T-helper 2 cell treated with Interferon-gamma antibody and Interleukin-4, amounts not matched to agents 5 μg/mL and 100 μg/mL, for 36 hours (primary cell): ENCODE results near the gene SCGB1D1.

Experiments used
- DNase-seq: peaks from one replicate; pipeline ENCODE4 v3.0.0; 2021; ENCODE audit warnings: low spot score
- H3K27ac Mint-ChIP-seq: one replicate; pipeline ENCODE4 v1.8.0; 2021; ENCODE audit warnings: mild to moderate bottlenecking, mixed read lengths
- H3K27me3 Mint-ChIP-seq: one replicate; pipeline ENCODE4 v1.8.0; 2021; ENCODE audit warnings: low read depth, mixed read lengths
- H3K36me3 Mint-ChIP-seq: one replicate; pipeline ENCODE4 v1.8.0; 2021; ENCODE audit warnings: low read depth, mixed read lengths
- H3K4me1 Mint-ChIP-seq: one replicate; pipeline ENCODE4 v1.8.0; 2021; ENCODE audit warnings: low read depth, mixed read lengths
- H3K4me3 Mint-ChIP-seq: one replicate; pipeline ENCODE4 v1.8.0; 2022; ENCODE audit warnings: mild to moderate bottlenecking, moderate library complexity, mixed read lengths
- H3K9me3 Mint-ChIP-seq: one replicate; pipeline ENCODE4 v1.8.0; 2021; ENCODE audit warnings: mixed read lengths

The SCGB1D1 gene

GRCh38 chr11:62223095-62223494 is 33.1 kb downstream of the SCGB1D1 start:
- no peak for DNase-seq
- H3K9me3 Mint-ChIP-seq: peaks cover 30% of the 10 kb centered on the region
- no peak overlapping the region for H3K4me3 Mint-ChIP-seq
- no peak overlapping the region for H3K27ac Mint-ChIP-seq
- no peaks in the 10 kb centered on the region for H3K4me1 Mint-ChIP-seq
- peaks cover 12% of the 10 kb centered on the region for H3K27me3 Mint-ChIP-seq
- H3K36me3 Mint-ChIP-seq: peaks cover 2% of the 10 kb centered on the region

GRCh38 chr11:62233730-62234129 is 43.7 kb downstream of the SCGB1D1 start:
- peaks cover 26% of the 10 kb centered on the region for H3K27me3 Mint-ChIP-seq
- H3K4me1 Mint-ChIP-seq: no peaks in the 10 kb centered on the region
- DNase-seq: no peak
- H3K9me3 Mint-ChIP-seq: no peaks in the 10 kb centered on the region
- H3K27ac Mint-ChIP-seq: no peak overlapping the region
- H3K4me3 Mint-ChIP-seq: no peak overlapping the region
- no peaks in the 10 kb centered on the region for H3K36me3 Mint-ChIP-seq

- Mint-ChIP-seq H3K4me3 (no peak overlapping the region), H3K9me3 (no peaks in the 10 kb centered on the region), H3K36me3 (no peaks in the 10 kb centered on the region), H3K27ac (no peak overlapping the region), H3K4me1 (no peaks in the 10 kb centered on the region), H3K27me3 (peaks cover 24% of the 10 kb centered on the region)
- no peak for DNase-seq
Measured at GRCh38 chr11:62236187-62236586, 46.2 kb downstream of the SCGB1D1 start.

DNA sequence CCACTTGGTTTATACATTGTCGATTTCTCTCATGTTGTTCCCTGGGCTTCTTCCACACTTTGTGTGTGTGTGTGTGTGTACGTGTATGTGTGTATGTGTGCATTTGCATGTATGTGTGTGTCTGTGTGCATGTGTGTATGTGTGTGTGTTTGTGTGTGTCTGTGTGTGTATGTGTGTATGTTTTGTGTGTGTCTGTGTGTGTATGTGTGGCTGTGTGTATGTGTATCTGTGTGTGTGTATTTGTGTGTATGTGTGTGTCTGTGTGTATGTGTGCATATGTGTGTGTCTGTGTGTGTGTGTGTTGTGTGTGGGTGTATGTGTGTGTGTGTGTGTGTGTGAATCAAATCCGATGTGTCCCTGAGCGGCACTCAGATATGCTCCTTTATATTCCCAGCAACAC is 47.5 kb downstream of the SCGB1D1 start:
- Mint-ChIP-seq H3K9me3 (no peaks in the 10 kb centered on the region), H3K4me3 (no peak overlapping the region), H3K27me3 (peaks cover 23% of the 10 kb centered on the region), H3K36me3 (no peaks in the 10 kb centered on the region), H3K27ac (no peak overlapping the region), H3K4me1 (no peaks in the 10 kb centered on the region)
- DNase-seq: no peak

DNA sequence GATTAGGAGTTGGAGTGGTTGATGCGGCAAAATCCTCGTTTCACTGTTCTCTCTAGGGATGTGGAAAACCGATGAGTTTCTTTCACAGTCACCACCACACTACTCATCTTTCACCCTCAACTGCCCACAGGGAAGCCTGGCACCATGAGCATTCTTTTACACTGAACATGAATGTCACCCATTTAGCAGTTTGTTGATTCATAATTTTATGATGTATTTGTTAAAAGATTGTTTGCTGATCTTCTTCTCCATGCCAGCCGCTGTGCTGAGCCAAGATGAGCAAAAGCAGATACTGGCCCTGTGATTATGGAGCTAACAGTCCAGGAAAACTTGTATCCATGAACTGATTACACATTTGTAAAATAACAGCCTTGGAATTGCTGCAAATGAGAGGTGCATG is 48.1 kb downstream of the SCGB1D1 start:
- Mint-ChIP-seq H3K4me3 (no peak overlapping the region), H3K9me3 (no peaks in the 10 kb centered on the region), H3K27ac (no peak overlapping the region), H3K36me3 (no peaks in the 10 kb centered on the region), H3K4me1 (no peaks in the 10 kb centered on the region), H3K27me3 (peaks cover 20% of the 10 kb centered on the region)
- DNase-seq: no peak

- DNase-seq: no peak
- Mint-ChIP-seq H3K27ac (no peak overlapping the region), H3K27me3 (peaks cover 7% of the 10 kb centered on the region), H3K4me1 (no peaks in the 10 kb centered on the region), H3K4me3 (no peak overlapping the region), H3K9me3 (no peaks in the 10 kb centered on the region), H3K36me3 (no peaks in the 10 kb centered on the region)
Measured at GRCh38 chr11:62241095-62241494, 51.1 kb downstream of the SCGB1D1 start.

- Mint-ChIP-seq H3K9me3 (no peaks in the 10 kb centered on the region), H3K36me3 (no peaks in the 10 kb centered on the region), H3K4me3 (no peak within 1 kb of the TSS), H3K27ac (no peak within 1 kb of the TSS), H3K27me3 (peaks cover 7% of the 10 kb centered on the region), H3K4me1 (no peaks in the 10 kb centered on the region)
- DNase-seq: no peak
Measured at GRCh38 chr11:62242021-62242420, 52.0 kb downstream of the SCGB1D1 start, which contains the start of gene SCGB1D2. SCGB1D2 (plus strand) TSS chr11:62242239; CDS start chr11:62242308, 69 bp downstream.
